ENCODE measurements around the gene GPR135. TPM values are rescaled to one million over a fixed set of nuclear protein-coding genes. Genes with fewer than 3 reads are reported as not detected.

The GPR135 gene
- polyA plus RNA-seq, 2 of the 4 experiments (the other 2 are of a cell fraction) = 1.5 to 3.6 TPM

DNA sequence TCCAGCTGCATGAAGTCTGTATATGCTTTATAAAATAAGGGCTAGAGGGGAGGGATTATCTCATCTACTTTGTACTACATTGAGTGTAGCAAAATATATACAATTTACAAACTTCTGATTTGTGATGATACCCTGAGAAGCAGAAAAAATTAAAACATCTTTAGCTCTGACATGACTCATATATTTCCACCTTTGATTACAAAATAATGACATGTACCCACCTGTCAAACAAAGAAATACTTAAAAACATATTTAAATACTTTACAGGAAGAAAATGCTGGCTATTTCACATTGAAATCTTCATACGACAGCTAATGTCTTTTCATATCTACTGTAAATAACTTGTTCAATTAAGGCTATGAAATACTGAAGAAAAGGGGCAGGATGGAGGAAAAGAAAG is 3.3 kb downstream of the GPR135 start:
- TF ChIP-seq, protein P1, sequence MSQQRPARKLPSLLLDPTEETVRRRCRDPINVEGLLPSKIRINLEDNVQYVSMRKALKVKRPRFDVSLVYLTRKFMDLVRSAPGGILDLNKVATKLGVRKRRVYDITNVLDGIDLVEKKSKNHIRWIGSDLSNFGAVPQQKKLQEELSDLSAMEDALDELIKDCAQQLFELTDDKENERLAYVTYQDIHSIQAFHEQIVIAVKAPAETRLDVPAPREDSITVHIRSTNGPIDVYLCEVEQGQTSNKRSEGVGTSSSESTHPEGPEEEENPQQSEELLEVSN (IDR thresholded peaks at IDR 0.05; ENCODE audit: borderline replicate concordance, low read depth) = no peak
- no peak for TF ChIP-seq NR3C1 (IDR thresholded peaks at IDR 0.05)
- no peak for TF ChIP-seq RFX5 (IDR thresholded peaks at IDR 0.05)
- TF ChIP-seq RCOR1 (IDR thresholded peaks at IDR 0.05; ENCODE audit: low read depth, low read length) = no peak
- no peak for TF ChIP-seq ZNF302 (CRISPR knock-in tag; IDR thresholded peaks at IDR 0.05)
- TF ChIP-seq RARB (CRISPR knock-in tag; IDR thresholded peaks at IDR 0.05) = no peak
- no peak for TF ChIP-seq ESRRA (IDR thresholded peaks at IDR 0.05; ENCODE audit: borderline replicate concordance, low read length)
- no peak for TF ChIP-seq GATA3 (IDR thresholded peaks at IDR 0.05; ENCODE audit: borderline replicate concordance)
- no peak for TF ChIP-seq CBX2 (IDR thresholded peaks at IDR 0.05; ENCODE audit: borderline replicate concordance, low read depth)
- no peak for TF ChIP-seq HEYL (CRISPR knock-in tag; IDR thresholded peaks at IDR 0.05)
- no peak for TF ChIP-seq TFCP2L1 (CRISPR knock-in tag; IDR thresholded peaks at IDR 0.05)
- Histone ChIP-seq H3K4me1 (no peaks in the 10 kb centered on the region), H3K27ac (no peak overlapping the region), H3K9me3 (no peaks in the 10 kb centered on the region), H3K4me2 (no peak overlapping the region), H3K4me3 (no peak overlapping the region)
- 78% methylated on average over 1 of the region's 1 CpG for WGBS (ENCODE audit: missing lambda C conversion rate)
- ChIA-PET CTCF (interaction anchor here (0.5 kb wide), 1 partner anchor 342 kb away, joined by 4 read pairs; no protein-coding TSS in a partner anchor), POLR2A (no interaction called here)
- no peak for FAIRE-seq
- no peak for ATAC-seq
- DNase-seq (ENCODE audit: low read depth in 1 of 2, low spot score in 1 of 2) = no peak

DNA sequence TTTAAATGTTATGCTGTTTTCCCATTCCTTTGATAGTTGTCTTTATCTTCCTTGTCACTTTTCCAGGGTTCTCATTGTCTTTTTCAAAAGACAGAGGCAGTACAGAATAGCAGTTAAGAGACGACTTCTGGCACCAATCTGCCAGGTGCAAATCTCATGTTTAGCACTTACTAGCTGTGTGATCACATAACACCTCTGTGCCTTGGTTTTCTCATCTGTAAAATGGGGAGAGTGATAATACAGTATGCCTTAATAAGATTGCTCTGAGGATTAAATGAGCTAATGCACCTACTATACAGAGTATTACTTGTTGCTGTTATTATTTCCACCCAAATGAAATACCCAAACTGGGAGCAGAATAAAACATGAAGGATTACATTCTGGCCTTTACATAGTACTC is 4.8 kb downstream of the GPR135 start:
- Histone ChIP-seq H3K4me3 (no peak overlapping the region), H3K27ac (no peak overlapping the region), H3K4me2 (no peak overlapping the region), H3K9me3 (no peaks in the 10 kb centered on the region), H3K4me1 (no peaks in the 10 kb centered on the region)
- DNase-seq (ENCODE audit: low read depth in 1 of 2, low spot score in 1 of 2) (no peak), ATAC-seq (no peak), FAIRE-seq (no peak)
- ChIA-PET CTCF (no interaction called here), POLR2A (no interaction called here)
- 92% methylated on average over 1 of the region's 1 CpG for WGBS (ENCODE audit: missing lambda C conversion rate)
- TF ChIP-seq, protein P2, sequence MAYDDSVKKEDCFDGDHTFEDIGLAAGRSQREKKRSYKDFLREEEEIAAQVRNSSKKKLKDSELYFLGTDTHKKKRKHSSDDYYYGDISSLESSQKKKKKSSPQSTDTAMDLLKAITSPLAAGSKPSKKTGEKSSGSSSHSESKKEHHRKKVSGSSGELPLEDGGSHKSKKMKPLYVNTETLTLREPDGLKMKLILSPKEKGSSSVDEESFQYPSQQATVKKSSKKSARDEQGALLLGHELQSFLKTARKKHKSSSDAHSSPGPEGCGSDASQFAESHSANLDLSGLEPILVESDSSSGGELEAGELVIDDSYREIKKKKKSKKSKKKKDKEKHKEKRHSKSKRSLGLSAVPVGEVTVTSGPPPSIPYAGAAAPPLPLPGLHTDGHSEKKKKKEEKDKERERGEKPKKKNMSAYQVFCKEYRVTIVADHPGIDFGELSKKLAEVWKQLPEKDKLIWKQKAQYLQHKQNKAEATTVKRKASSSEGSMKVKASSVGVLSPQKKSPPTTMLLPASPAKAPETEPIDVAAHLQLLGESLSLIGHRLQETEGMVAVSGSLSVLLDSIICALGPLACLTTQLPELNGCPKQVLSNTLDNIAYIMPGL (CRISPR knock-in tag; IDR thresholded peaks at IDR 0.05; ENCODE audit: borderline replicate concordance) = no peak
- TF ChIP-seq, protein P3, sequence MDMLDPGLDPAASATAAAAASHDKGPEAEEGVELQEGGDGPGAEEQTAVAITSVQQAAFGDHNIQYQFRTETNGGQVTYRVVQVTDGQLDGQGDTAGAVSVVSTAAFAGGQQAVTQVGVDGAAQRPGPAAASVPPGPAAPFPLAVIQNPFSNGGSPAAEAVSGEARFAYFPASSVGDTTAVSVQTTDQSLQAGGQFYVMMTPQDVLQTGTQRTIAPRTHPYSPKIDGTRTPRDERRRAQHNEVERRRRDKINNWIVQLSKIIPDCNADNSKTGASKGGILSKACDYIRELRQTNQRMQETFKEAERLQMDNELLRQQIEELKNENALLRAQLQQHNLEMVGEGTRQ (IDR thresholded peaks at IDR 0.05) = no peak
- TF ChIP-seq NR3C1 (IDR thresholded peaks at IDR 0.05) (no peak), HOXA7 (CRISPR knock-in tag; IDR thresholded peaks at IDR 0.05) (no peak), POLR2AphosphoS2 (conservative IDR thresholded peaks at IDR 0.05; ENCODE audit: low read length) (no peak), EHMT2 (IDR thresholded peaks at IDR 0.05; ENCODE audit: low read depth) (no peak), ZNF302 (CRISPR knock-in tag; IDR thresholded peaks at IDR 0.05) (no peak), JUN (IDR thresholded peaks at IDR 0.05) (no peak), GATA3 (IDR thresholded peaks at IDR 0.05; ENCODE audit: borderline replicate concordance) (no peak), ZSCAN20 (CRISPR knock-in tag; IDR thresholded peaks at IDR 0.05) (no peak), KDM5A (IDR thresholded peaks at IDR 0.05) (no peak)
- TF ChIP-seq, protein P4, sequence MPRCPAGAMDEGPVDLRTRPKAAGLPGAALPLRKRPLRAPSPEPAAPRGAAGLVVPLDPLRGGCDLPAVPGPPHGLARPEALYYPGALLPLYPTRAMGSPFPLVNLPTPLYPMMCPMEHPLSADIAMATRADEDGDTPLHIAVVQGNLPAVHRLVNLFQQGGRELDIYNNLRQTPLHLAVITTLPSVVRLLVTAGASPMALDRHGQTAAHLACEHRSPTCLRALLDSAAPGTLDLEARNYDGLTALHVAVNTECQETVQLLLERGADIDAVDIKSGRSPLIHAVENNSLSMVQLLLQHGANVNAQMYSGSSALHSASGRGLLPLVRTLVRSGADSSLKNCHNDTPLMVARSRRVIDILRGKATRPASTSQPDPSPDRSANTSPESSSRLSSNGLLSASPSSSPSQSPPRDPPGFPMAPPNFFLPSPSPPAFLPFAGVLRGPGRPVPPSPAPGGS (IDR thresholded peaks at IDR 0.05) = no peak
- TF ChIP-seq, protein P5, sequence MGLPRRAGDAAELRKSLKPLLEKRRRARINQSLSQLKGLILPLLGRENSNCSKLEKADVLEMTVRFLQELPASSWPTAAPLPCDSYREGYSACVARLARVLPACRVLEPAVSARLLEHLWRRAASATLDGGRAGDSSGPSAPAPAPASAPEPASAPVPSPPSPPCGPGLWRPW (IDR thresholded peaks at IDR 0.05) = no peak

All from A549 (cell line).